IPS-20b (cell line): ENCODE measurements around the gene STARD13.
"Not testable (repeated sequence)": the region's sequence is repeated elsewhere in the genome, so short reads cannot be mapped to it uniquely, and the experiment has no call there.

ENCODE experiments used
- H3K27ac ChIP-seq: one replicate; pipeline ENCODE4 v1.5.1; 2013; ENCODE audit warnings: low read length
- H3K27me3 ChIP-seq: 2 replicates; pipeline ENCODE4 v1.6.1; 2013; ENCODE audit warnings: mild to moderate bottlenecking, low read length, inconsistent platforms; ENCODE audit not compliant: insufficient read depth
- H3K36me3 ChIP-seq: 2 replicates; pipeline ENCODE4 v1.6.1; 2013; ENCODE audit warnings: low read depth, mild to moderate bottlenecking, inconsistent platforms, low read length, moderate library complexity; ENCODE audit not compliant: insufficient read depth
- H3K4me1 ChIP-seq: 2 replicates; pipeline ENCODE4 v1.6.1; 2013; ENCODE audit warnings: mild to moderate bottlenecking, control low read depth, inconsistent platforms, low read length, moderate library complexity; ENCODE audit not compliant: insufficient read depth
- H3K4me3 ChIP-seq: 2 replicates; pipeline ENCODE4 v1.5.1; 2013; ENCODE audit warnings: mild to moderate bottlenecking, low read length, inconsistent platforms
- H3K9ac ChIP-seq: 2 replicates; pipeline ENCODE4 v1.6.1; 2013; ENCODE audit warnings: low read depth, mild to moderate bottlenecking, inconsistent platforms, low read length, moderate library complexity
- H3K9me3 ChIP-seq: 2 replicates; pipeline ENCODE4 v1.6.1; 2013; ENCODE audit warnings: mild to moderate bottlenecking, low read depth, low read length, inconsistent platforms; ENCODE audit not compliant: insufficient read depth

Gene STARD13

DNA sequence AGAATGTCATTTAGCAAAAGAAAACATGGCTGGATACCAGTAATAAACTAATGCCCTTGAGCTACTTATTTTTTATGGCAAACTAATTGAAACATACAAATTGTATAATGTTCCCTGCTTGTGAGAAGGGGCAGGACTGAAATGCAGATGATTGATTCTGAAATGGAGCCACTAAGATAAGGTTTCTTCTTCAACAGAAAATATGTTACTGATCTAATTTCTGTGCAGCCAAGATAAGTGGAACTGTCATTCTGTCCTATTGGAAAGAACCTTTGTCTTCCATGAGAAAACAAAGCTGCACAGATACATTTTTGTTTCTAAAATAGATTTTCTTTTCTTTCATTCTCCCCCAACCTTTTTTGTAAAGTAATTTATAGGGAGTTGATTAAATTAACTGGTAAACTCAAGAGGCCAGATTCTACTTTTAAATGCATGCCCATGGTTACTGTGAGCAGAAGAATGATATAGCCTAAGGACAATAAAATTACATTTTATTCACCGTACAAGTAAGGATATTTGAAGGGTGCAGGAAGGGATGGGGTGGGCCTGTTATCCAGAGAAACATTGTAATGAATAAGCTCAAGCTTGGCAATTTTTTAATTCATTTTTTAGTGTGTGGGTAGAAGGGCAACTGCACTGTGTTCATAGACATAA lies 39.9 kb downstream of the STARD13 start:
- Histone ChIP-seq H3K9me3 (peaks cover 6% of the 10 kb centered on the region; the same call in 1 of the 2 replicates), H3K27me3 (no peaks in the 10 kb centered on the region), H3K36me3 (no peaks in the 10 kb centered on the region), H3K9ac (no peak overlapping the region), H3K27ac (no peak overlapping the region), H3K4me1 (no peaks in the 10 kb centered on the region), H3K4me3 (no peak overlapping the region)

DNA sequence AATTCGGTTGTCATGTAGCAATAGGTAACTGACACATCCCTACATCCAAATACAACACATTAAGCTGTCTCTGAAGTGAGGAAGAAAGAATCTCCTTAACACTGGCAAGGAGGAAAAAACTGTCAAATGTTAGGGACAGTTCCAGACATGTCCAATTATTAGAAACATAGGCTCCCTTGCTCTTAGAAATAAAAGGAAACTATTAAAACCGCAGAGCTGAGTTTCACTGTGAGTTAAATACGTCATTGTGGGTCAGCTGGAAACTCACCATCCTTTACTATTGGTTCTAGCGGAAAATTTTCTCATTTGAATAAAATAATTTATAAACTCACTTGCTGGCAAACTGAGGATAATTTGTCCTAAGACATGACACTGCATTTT lies 40.7 kb downstream of the STARD13 start:
- H3K4me1 ChIP-seq, result no peaks in the 10 kb centered on the region
- no peak overlapping the region for H3K4me3 ChIP-seq
- H3K9me3 ChIP-seq, result peaks cover 13% of the 10 kb centered on the region; the same call in 1 of the 2 replicates
- H3K27ac ChIP-seq, result no peak overlapping the region
- H3K36me3 ChIP-seq, result no peaks in the 10 kb centered on the region
- H3K9ac ChIP-seq, result no peak overlapping the region
- H3K27me3 ChIP-seq, result no peaks in the 10 kb centered on the region

DNA sequence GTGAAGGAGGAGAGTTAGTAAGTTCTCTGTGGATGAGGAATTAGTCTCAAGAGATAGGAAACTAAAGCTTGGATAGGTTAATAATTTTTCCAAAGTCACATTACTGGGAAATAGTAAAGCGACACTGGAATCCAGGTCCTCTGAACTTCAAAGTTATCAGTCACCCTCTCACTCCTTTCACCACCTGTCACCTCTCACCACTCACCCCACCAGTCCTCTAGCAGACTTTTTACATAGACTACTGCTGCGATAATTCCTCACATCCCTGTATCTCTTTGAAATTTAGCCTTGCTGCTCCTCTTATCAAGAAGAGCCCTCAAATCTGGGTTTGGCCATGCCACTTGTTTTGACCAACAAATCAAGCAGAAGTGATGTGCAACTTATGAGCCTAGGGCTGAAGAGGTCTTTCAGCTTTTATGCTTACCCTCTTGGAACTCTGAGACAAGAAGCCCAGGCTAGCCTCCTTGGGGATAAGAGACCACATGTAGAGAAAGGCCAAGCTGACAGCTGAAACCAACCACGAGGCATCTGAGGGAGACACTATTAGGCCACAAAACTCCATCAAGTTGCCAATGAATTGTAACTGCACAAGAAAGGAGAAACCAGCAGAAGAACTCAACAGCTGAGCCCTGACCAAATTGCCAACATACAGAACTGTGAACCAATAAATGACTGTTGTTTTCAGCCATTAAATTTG lies 41.2 kb downstream of the STARD13 start:
- Histone ChIP-seq H3K9ac (no peak overlapping the region), H3K36me3 (no peaks in the 10 kb centered on the region), H3K27me3 (no peaks in the 10 kb centered on the region), H3K4me1 (no peaks in the 10 kb centered on the region), H3K4me3 (no peak overlapping the region), H3K9me3 (peaks cover 16% of the 10 kb centered on the region; the same call in 1 of the 2 replicates), H3K27ac (no peak overlapping the region)

DNA sequence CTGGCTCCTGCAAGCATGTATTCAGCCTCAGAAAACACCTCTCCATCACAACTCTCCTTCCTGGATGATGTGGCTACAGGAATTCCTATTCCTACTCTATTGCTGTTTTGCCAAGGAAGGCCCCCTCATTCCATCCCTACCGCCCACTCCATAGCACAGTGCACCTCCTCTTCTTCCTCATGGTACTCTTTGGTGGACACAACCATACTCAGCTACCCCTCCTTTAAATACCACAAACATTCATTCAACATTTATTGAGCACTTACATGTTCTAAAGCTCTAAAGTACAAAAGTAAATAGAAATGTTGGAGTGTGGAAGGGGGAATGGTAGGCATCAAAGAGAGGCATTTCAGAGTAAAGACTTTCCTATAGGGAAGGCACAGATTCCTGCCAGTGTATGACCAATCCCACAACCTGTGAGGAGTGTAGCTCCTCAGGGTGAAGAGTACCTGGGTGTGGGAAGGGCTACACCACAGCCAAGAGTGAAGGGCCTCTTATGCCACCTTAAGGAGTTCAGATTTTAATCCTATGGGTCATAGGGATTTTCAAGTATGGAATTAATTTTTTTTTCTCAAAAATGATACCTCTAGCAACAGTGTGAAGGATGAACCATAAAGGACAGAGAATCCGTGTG lies 42.5 kb downstream of the STARD13 start:
- H3K9me3 ChIP-seq, result peaks cover 16% of the 10 kb centered on the region; the same call in 1 of the 2 replicates
- H3K4me3 ChIP-seq, result no peak overlapping the region
- H3K27ac ChIP-seq, result no peak overlapping the region
- no peak overlapping the region for H3K9ac ChIP-seq
- no peaks in the 10 kb centered on the region for H3K36me3 ChIP-seq
- H3K27me3 ChIP-seq, result no peaks in the 10 kb centered on the region
- no peaks in the 10 kb centered on the region for H3K4me1 ChIP-seq

DNA sequence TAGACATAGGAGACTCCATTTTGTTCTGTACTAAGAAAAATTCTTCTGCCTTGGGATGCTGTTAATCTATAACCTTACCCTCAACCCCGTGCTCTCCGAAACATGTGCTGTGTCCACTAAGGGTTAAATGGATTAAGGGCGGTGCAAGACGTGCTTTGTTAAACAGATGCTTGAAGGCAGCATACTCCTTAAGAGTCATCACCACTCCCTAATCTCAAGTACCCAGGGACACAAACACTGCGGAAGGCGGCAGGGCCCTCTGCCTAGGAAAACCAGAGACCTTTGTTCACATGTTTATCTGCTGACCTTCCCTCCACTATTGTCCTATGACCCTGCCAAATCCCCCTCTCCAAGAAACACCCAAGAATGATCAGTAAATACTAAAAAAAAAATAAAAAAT lies 43.2 kb downstream of the STARD13 start:
- H3K36me3 ChIP-seq, H3K4me1 ChIP-seq, H3K27ac ChIP-seq, H3K9ac ChIP-seq, H3K4me3 ChIP-seq, H3K27me3 ChIP-seq: not testable (repeated sequence)
- peaks cover 16% of the 10 kb centered on the region; the same call in 1 of the 2 replicates for H3K9me3 ChIP-seq

DNA sequence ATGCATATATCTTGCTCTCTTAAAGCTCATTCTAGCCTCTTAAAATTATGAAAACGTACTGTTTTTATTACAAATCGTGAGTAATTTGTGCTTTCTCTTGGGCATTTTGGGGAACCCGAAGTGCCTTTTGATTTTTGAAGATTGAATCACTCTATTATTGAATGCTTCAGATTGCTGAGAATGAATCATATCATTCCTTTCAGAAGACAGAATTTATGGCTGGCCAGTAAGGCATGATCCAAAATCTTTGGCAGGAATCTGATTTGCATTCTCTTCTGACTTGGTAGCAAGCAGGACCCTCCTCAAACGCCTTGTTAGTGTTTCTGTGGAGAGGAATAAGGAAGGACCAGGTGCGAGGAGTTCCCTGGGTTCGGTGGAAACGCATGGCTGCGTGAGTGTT lies 49.5 kb downstream of the STARD13 start:
- no peak overlapping the region for H3K4me3 ChIP-seq
- H3K9me3 ChIP-seq, result peaks cover 14% of the 10 kb centered on the region; the same call in 1 of the 2 replicates
- no peaks in the 10 kb centered on the region for H3K36me3 ChIP-seq
- H3K27ac ChIP-seq, result no peak overlapping the region
- H3K4me1 ChIP-seq, result no peaks in the 10 kb centered on the region
- no peak overlapping the region for H3K9ac ChIP-seq
- no peaks in the 10 kb centered on the region for H3K27me3 ChIP-seq

DNA sequence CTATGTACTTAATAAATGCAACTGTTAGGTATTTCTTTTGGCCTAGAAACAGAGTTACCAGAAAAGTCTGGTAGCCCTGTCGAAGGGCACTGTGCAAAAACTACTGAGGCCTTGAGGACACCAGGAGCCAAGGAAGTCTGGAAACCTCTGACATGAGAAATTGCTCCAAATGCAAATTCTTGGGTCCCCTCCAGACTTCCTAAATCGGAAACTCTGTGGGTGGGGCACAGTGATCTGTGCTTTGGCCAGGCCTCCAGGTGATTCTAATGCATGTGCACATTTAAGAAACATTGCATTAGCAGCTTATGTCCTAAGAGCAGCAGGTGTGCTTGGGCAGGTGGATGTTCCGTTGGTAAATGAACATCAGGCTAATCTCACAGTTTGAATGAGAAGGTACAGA lies 50.0 kb downstream of the STARD13 start:
- Histone ChIP-seq H3K9me3 (peaks cover 10% of the 10 kb centered on the region; the same call in 1 of the 2 replicates), H3K27ac (no peak overlapping the region), H3K9ac (no peak overlapping the region), H3K36me3 (no peaks in the 10 kb centered on the region), H3K4me3 (no peak overlapping the region), H3K27me3 (no peaks in the 10 kb centered on the region), H3K4me1 (no peaks in the 10 kb centered on the region)

DNA sequence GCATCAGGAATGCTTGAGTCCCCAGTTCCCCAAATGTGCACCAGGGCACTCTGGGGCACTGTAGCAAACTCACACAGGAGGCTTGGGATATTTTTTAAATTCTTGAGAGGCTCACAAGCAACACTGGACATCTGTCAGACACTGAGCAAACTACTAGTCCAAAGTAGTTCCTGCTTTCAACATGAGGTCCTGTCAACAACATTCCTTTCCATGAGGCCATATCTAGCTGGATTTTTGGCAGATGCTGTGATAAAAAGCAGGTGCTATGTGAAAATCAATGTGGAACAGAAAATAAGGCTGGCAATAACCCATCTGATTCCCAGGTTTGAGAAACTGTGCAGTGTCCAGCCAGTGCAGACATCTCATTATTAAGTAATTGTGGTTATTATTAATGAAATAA lies 50.5 kb downstream of the STARD13 start:
- Histone ChIP-seq H3K4me3 (no peak overlapping the region), H3K9me3 (peaks cover 5% of the 10 kb centered on the region; the same call in 1 of the 2 replicates), H3K27ac (no peak overlapping the region), H3K36me3 (no peaks in the 10 kb centered on the region), H3K27me3 (no peaks in the 10 kb centered on the region), H3K4me1 (no peaks in the 10 kb centered on the region), H3K9ac (no peak overlapping the region)

DNA sequence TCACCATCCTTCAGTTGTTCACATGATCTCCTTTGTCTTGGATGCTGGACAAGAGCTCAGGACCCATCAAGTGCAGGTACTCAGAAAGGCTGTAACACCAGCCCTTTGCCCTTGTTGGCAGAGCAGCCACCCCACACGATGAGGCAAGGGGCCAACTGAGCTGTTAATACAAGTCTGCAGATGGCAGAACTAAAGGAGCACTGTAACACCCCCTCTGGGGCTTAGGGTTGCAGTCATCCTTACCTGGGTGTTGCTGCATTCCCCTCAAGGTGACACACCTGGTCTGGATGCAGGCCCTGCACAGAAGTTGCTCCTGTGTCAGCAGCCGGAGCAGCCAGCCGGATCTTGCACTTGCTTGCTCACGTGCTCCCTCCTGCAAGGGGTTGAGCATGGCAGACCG lies 52.0 kb downstream of the STARD13 start:
- Histone ChIP-seq H3K27ac (no peak overlapping the region), H3K4me3 (no peak overlapping the region), H3K4me1 (peaks cover 9% of the 10 kb centered on the region; the same call in 1 of the 2 replicates), H3K36me3 (no peaks in the 10 kb centered on the region), H3K9me3 (no peaks in the 10 kb centered on the region), H3K9ac (no peak overlapping the region), H3K27me3 (no peaks in the 10 kb centered on the region)

DNA sequence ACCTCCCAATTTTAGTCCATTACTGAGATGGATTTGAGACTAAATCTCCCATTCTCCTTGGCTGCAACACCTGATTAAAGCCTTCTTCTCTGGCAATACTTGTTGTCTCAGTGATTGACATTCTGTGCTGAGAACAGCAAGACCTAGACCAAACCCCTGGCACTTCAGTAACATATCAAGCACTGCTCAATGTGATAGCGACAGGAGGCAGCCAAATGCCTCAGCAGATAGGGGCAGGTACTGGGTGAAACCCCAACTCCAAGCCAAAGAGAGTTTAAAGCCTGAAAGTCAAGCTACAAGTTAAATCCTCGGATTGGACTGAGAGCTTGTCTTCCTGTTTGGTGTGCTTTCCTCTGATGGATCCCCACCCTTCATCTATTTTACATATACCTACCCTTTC lies 52.7 kb downstream of the STARD13 start:
- no peaks in the 10 kb centered on the region for H3K36me3 ChIP-seq
- H3K4me3 ChIP-seq, result no peak overlapping the region
- H3K27ac ChIP-seq, result no peak overlapping the region
- H3K27me3 ChIP-seq, result no peaks in the 10 kb centered on the region
- peaks cover 9% of the 10 kb centered on the region; the same call in 1 of the 2 replicates for H3K4me1 ChIP-seq
- no peaks in the 10 kb centered on the region for H3K9me3 ChIP-seq
- no peak overlapping the region for H3K9ac ChIP-seq

DNA sequence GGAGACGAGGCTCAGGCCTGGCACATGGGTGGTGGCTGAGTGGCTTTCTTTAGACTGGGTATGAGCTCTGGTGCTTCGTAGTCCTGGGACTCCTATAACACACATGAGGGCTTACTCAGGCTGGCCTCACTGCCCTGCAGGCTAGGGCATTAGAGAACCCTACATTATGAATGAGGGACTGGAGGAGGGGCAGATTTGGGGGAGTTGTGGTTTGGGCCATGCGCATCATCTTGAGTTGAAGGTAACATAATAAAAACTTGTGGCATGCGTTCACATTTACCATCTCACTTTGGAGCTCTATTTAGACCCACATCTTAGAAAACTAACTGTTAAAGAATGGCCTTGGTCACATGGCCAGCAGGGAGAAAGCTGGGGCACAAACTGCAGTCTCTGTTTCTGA lies 54.2 kb downstream of the STARD13 start:
- peaks cover 11% of the 10 kb centered on the region for H3K4me1 ChIP-seq
- no peak overlapping the region for H3K9ac ChIP-seq

More for the DNA sequence above, 54.2 kb downstream of the STARD13 start:
- Histone ChIP-seq H3K27ac (no peak overlapping the region), H3K36me3 (no peaks in the 10 kb centered on the region), H3K9me3 (no peaks in the 10 kb centered on the region), H3K27me3 (no peaks in the 10 kb centered on the region), H3K4me3 (no peak overlapping the region)
